Measurements from ENCODE around the gene LDHD.
"Not testable (repeated sequence)": the region's sequence is repeated elsewhere in the genome, so short reads cannot be mapped to it uniquely, and the experiment has no call there.

Gene LDHD

DNA sequence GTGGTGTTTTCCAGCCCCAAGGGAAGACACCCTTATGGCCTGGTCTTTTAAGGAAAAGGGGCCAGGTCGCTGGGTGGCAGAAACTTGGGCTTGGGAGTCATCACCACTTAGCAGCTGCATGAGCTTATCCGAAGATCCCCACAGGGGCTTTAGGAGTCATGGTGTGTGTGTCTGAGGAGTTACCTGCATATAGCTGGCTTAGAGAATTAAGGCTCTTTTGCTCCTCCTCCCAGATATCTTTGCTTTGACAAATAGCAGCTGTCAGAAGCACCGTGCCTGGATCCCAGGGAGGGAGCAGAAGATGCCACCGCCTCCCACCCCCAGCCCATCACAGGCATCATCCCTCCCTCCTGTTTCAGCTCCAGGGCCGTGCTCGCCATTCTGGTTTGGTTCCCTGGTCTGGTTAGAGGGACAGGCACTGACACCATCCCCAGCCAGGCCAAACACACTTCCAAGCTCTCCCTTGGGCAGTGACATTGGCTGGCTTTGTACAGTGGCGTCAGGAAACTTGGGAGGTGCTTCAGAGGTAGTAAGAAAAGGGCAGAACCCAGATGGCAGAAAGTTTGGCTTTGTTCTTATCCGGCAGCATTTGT lies 17.4 kb downstream of the LDHD start:
- peak overlapping the region; percentile 54 for H3K4me3 Mint-ChIP-seq
- ATAC-seq (no peak), DNase-seq (no peak)
- peak overlapping the region; percentile 86 for H3K27ac Mint-ChIP-seq
- peaks cover 66% of the 10 kb centered on the region for H3K4me1 Mint-ChIP-seq
- H3K9me3 Mint-ChIP-seq = peaks cover 2% of the 10 kb centered on the region
- H3K27me3 Mint-ChIP-seq = no peaks in the 10 kb centered on the region
- peaks cover 1% of the 10 kb centered on the region for H3K36me3 Mint-ChIP-seq (ENCODE audit: low read depth)

DNA sequence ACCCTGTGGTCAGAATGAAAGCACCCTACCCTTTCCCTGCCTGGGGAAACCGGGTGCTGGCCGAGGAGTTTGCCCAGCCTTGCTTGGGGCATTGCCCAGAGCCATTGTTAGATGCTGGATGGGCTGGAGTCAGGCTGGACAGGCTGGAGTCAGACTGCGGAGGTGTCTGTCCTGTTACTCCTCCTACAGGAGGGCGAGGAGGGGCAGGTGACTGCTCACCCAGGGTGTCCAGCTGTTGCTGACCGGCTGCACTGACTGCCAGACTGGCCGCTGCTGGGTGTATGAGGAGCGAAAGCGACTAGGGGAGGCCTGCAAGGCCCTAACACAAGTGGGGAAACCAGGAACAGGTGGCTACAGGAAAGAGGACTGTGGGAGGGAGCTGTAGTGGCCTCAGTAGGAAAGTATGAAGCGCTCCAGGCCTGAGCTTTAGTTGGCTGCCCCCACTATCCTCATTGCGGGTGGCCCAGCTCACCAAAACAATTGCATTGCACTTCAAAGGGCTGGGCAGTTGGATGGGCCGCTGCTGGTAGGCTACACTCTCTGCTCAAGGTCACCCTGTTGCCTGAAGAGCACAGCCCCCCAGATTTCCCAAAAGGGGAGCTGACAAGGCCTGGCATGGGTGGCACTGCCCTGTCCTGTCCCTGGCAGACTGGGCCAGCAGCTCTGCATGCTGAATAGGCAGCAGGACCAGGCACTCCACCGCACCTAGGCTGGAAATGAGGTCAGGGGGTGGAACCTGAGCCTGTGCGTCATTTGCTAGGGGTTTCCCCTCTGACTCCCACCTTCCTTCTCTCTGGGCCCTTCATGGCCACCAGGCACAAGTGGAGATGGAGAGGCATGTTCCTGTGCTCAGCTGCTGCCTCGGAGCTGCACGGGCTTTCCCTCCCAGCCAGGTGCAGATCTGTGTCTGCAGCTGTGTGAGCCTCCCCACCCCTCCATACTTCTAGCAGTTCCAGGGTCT lies 18.4 kb downstream of the LDHD start:
- peaks cover 64% of the 10 kb centered on the region for H3K4me1 Mint-ChIP-seq
- peak overlapping the region; percentile 54 for H3K4me3 Mint-ChIP-seq
- peak overlapping the region; percentile 86 for H3K27ac Mint-ChIP-seq
- ATAC-seq (peak; percentile 95), DNase-seq (peak; percentile 78)
- H3K36me3 Mint-ChIP-seq (ENCODE audit: low read depth) = no peaks in the 10 kb centered on the region
- no peaks in the 10 kb centered on the region for H3K27me3 Mint-ChIP-seq
- H3K9me3 Mint-ChIP-seq = no peaks in the 10 kb centered on the region

DNA sequence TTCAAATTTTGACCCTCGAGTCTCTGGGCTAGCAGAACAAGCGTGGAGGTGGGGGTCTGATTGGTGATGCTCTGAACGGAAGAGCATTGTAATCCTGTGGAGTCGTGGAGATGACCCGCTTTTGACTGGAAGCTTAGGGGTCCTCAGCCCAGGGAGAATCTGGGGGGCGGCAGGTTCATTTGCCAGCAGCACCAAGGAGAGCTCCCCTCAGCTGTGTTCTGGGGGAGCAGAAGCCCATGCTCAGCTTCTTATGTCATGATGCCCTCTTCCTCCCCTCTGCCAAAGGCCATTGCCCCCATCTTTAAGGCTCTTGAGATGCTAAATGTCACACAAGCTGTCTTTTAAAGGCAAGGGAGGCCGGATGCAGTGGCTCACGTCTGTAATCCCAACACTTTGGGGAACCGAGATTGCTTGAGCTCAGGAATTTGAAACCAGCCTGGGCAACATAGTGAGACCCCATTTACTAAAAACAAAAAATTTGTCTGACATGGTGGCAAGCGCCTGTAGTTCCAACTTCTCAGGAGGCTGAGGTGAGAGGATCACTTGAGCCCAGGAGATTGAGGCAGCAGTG lies 19.3 kb downstream of the LDHD start:
- Mint-ChIP-seq H3K36me3 (ENCODE audit: low read depth) (no peaks in the 10 kb centered on the region), H3K27me3 (no peaks in the 10 kb centered on the region), H3K4me3 (peak overlapping the region; percentile 49), H3K4me1 (peaks cover 64% of the 10 kb centered on the region), H3K9me3 (no peaks in the 10 kb centered on the region), H3K27ac (peak overlapping the region; percentile 89)
- ATAC-seq (no peak), DNase-seq (no peak)

DNA sequence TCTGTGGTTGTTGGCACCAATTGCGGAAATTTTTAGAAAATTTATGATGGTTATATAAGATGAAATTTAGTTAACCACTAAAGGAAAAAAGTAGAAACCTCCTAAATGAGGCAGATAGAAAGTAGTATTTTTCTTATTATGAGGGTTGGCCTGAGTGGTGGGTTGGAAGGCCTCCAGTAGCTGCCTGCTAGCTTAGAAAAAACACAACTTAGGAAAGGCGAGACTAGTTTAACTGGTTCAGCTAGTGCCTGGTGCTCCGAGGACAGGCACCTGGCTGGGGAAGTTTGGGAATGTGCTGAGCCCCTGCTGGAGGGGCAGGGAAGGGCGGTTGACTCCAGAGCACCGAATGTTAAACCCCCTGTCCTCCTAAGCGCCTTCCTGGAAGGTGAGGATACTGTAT lies 19.9 kb downstream of the LDHD start:
- ATAC-seq = no peak
- Mint-ChIP-seq H3K36me3 (ENCODE audit: low read depth) (no peaks in the 10 kb centered on the region), H3K27ac (peak overlapping the region; percentile 89), H3K4me3 (peak overlapping the region; percentile 49), H3K9me3 (no peaks in the 10 kb centered on the region), H3K4me1 (peaks cover 64% of the 10 kb centered on the region), H3K27me3 (no peaks in the 10 kb centered on the region)
- no peak for DNase-seq

DNA sequence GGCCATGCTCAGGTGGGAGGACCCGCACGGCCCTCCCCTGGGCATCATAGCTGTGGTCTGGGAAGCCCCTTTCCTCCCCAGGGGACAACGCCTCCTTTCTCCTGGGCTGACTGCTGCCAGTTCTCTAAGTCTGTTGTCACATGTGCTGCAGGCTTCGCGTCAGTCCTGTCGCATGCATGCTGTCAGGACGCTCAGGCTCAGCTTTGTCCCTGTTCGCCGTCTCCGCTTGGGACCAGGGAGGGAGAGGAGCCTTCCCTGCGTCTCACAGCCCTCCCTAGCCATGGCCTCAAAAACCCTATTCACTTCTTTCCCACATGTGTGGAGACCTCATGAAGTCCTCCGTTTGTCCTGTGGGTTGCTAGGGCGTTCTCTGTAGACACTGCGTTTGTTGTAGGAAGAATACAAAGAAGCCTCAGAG lies 21.4 kb downstream of the LDHD start:
- Mint-ChIP-seq H3K36me3 (ENCODE audit: low read depth) (no peaks in the 10 kb centered on the region), H3K4me3 (no peak overlapping the region), H3K9me3 (no peaks in the 10 kb centered on the region), H3K27me3 (no peaks in the 10 kb centered on the region), H3K4me1 (peaks cover 58% of the 10 kb centered on the region), H3K27ac (no peak overlapping the region)
- DNase-seq (no peak), ATAC-seq (no peak)

DNA sequence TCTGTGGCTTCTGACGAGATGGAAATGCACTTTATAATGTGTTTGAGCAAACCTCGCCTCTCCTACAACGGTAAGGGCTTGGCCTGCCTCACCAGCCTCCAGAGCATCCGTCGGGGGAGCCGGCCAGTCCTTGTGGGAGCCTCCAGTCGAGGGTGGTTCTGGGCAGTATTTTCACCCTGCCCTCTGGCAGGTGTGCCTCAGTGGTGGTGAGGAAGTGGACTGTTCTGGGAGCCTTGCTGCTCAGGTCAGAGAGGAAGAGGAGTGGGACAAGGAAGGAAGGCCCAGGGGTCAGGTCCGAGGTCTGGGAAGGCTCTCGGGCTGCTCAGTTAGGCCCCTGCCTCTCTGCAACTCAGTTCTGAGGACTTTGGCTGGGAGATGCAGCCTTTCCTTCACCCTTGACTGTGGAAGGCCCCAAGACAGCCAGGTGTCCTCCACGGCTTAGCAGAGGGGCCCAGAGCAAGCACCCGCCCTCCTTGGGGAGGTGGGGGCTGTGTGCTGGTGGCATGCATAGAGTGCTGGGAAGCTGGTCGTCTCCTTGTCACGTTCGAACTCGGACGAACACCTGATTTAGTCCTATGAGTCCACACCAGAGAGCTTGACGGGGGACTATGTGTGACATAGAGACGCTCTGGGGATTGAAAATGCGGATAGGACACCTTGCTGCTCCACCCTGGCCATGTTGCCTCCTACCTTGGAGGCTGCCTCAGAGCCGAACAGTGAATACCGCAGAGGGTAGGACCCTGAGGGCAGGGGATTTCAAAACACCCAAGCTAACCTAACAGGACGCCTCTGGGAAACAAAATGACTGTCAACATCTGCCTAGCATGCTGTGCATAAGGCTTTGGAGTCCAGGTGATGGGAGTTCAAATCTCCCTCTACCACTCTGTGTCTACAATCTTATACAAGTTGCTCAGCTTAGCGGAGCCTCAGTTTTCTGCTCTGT lies 22.7 kb downstream of the LDHD start:
- ATAC-seq (no peak), DNase-seq (no peak)
- Mint-ChIP-seq H3K36me3 (ENCODE audit: low read depth) (no peaks in the 10 kb centered on the region), H3K9me3 (no peaks in the 10 kb centered on the region), H3K27me3 (no peaks in the 10 kb centered on the region), H3K27ac (no peak overlapping the region), H3K4me3 (no peak overlapping the region), H3K4me1 (peaks cover 53% of the 10 kb centered on the region)

DNA sequence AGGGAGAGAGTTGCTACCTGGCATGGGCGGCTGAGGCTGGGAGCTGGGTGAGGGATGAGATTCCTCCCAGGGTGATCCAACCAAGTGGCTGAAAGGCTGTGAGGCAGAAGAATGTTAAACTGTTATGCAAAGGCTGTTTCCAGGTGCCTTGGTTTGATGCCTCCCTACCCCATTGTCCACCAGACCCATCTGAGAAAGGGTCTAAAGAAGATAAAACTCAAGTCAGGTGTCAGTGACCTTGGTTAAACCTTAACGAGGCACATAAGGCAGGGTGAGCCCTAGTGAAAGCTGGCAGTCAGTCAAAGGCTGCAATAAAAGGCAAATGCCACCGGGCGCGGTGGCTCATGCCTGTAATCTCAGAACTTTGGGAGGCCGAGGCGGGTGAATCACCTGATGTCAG lies 23.8 kb downstream of the LDHD start:
- Mint-ChIP-seq H3K36me3 (ENCODE audit: low read depth) (no peaks in the 10 kb centered on the region), H3K27ac (no peak overlapping the region), H3K4me1 (peaks cover 42% of the 10 kb centered on the region), H3K4me3 (no peak overlapping the region), H3K27me3 (no peaks in the 10 kb centered on the region), H3K9me3 (no peaks in the 10 kb centered on the region)
- no peak for ATAC-seq
- DNase-seq = no peak

DNA sequence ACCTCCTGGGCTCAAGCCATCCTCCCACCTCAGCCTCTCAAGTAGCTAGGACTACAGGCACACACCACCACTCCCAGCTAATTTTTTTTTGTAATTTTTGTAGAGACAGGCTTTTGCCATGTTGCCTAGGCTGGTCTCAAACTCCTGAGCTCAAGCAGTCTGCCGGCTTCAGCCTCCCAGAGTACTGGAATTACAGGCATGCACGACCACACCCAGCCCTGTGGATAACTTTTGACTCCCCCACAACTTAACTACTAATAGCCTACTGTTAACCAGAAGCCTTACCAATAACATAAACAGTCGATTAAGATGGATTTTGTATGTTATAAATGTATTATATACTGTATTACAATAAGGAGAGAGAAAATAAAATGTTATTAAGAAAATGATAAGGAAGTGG lies 25.0 kb downstream of the LDHD start:
- peaks cover 32% of the 10 kb centered on the region for H3K4me1 Mint-ChIP-seq
- not testable (repeated sequence) for H3K27ac Mint-ChIP-seq; ATAC-seq; H3K9me3 Mint-ChIP-seq; H3K27me3 Mint-ChIP-seq; DNase-seq; H3K36me3 Mint-ChIP-seq (ENCODE audit: low read depth); H3K4me3 Mint-ChIP-seq

DNA sequence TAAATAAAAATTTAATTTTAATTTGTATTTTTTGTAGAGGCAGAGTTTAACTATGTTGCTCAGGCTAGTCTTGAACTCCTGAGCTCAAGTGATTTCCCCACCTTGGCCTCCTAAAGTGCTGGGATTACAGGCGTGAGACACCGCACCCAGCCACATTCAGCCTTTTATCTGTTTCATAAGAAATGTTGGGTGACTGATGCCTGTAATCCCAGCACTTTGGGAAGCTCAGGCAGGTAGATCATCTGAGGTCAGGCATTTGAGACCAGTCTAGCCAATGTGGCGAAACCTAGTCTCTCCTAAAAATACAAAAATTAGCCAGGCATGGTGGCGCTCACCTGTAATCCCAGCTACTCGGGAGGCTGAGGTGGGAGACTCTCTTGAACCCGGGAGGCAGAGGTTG lies 25.7 kb downstream of the LDHD start:
- not testable (repeated sequence) for H3K9me3 Mint-ChIP-seq; H3K27ac Mint-ChIP-seq; H3K36me3 Mint-ChIP-seq (ENCODE audit: low read depth); ATAC-seq; DNase-seq; H3K27me3 Mint-ChIP-seq; H3K4me3 Mint-ChIP-seq
- H3K4me1 Mint-ChIP-seq = peaks cover 29% of the 10 kb centered on the region

DNA sequence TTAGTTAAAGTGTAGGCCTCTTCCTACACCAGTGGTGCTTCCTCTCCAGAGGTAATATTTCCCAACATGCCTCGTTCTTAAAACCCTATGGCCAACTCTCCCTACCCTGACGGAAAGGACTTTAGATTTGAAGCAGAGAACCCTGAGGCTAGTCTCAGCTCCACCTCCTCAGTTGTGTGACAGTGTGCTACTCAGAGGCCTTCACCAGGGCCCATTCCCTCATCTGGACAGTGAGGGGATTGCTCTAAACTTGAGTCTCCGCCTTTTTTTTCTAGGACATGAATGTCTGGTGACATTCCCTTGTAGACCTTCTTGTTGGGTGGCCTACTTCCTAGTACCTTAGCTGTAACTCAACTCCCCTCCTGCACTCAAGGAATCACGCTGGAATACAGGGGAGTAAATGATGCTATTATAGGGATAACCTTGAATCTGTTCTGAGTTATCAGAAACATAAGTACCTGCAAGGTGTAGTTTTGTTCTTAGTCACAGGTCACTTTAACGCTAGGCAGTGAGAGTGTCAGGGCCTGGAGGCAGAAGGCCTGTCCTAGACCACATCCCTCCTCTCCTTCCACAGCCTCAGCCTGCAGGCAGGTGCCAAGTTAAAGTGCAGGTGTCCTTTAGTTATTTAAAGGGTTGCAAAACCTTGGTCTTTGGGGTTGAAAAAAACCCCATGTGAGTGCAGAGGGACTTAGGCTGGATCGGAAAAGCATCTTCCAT lies 26.9 kb downstream of the LDHD start:
- ATAC-seq = no peak
- Mint-ChIP-seq H3K4me3 (no peak overlapping the region), H3K4me1 (peaks cover 24% of the 10 kb centered on the region)

DNA sequence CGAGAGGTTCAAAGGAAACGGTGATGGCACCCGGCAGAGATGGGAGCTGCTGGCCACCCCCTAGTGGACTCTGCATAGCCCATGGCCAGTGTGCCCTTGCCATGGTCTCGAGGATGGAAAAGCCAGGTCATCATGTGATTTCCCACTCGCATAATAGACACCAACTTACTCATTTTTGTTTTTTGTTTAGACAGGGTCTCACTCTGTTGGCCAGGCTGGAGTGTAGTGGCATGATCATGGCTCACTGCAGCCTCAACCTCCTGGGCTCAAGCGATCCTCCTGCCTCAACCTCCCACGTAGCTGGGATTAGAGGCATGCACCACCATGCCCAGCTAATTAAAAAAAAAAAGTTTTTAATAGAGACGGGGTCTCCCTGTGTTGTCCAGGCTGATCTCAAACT lies 27.6 kb downstream of the LDHD start:
- no peak for ATAC-seq
- Mint-ChIP-seq H3K36me3 (ENCODE audit: low read depth) (no peaks in the 10 kb centered on the region), H3K4me1 (peaks cover 24% of the 10 kb centered on the region), H3K27ac (no peak overlapping the region), H3K4me3 (no peak overlapping the region), H3K9me3 (no peaks in the 10 kb centered on the region), H3K27me3 (no peaks in the 10 kb centered on the region)
- no peak for DNase-seq

More for the DNA sequence above, 26.9 kb downstream of the LDHD start:
- H3K9me3 Mint-ChIP-seq = no peaks in the 10 kb centered on the region
- no peaks in the 10 kb centered on the region for H3K36me3 Mint-ChIP-seq (ENCODE audit: low read depth)
- H3K27ac Mint-ChIP-seq = no peak overlapping the region
- no peak for DNase-seq
- no peaks in the 10 kb centered on the region for H3K27me3 Mint-ChIP-seq

DNA sequence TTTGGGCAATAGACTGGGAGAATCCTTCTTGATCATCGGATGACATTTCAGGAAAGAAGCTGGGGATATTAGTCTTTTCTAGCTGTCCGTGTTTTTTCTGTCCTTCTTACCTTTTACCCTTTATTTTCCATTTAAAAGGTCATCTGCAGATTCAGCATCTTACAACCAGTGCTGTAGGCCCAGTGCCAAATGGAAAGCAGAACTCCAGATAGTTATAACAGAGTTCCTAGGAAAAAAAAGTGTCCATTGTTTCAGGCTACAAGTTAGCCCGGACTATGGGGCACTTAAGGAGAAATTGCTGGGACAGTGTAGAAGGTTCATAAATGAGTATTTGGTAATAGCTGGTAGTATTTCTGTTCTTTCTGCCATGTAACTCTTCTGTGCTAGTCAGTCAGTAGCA lies 28.4 kb downstream of the LDHD start:
- Mint-ChIP-seq H3K36me3 (ENCODE audit: low read depth) (no peaks in the 10 kb centered on the region), H3K27ac (no peak overlapping the region), H3K9me3 (no peaks in the 10 kb centered on the region), H3K27me3 (no peaks in the 10 kb centered on the region), H3K4me1 (peaks cover 23% of the 10 kb centered on the region), H3K4me3 (no peak overlapping the region)
- DNase-seq = no peak
- no peak for ATAC-seq

DNA sequence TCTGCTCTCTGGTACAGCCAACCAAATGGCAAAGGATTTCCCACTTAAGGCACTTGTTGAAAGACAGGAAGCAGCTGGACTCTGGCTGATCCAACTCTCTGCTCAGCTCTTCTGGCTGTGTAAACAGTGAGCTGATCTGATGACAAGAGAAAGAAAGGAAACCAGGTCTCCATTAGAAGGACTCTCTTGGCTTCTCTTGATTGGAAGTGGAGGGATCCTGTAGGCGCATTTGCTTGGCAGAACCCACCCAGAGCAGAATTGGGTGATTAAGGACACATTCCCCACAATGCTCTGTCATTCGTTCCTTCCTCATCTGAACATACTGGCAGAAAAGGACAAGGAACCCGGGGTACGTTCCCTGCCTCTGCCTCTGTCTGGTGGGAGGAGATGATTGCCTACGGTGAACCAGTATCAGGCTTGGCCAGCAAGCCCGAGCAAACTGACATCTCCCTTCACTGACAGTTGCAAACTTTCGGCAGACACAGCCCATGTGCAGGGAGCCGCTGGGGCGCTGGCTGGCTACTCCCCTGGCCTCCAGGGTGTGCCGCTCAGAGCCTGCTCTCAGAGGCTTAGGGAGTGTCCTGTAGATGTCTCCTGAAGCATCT lies 29.1 kb downstream of the LDHD start:
- Mint-ChIP-seq H3K4me1 (peaks cover 23% of the 10 kb centered on the region), H3K27me3 (no peaks in the 10 kb centered on the region)
- no peak for DNase-seq

More for the DNA sequence above, 29.1 kb downstream of the LDHD start:
- Mint-ChIP-seq H3K27ac (no peak overlapping the region), H3K4me3 (no peak overlapping the region), H3K36me3 (ENCODE audit: low read depth) (no peaks in the 10 kb centered on the region), H3K9me3 (no peaks in the 10 kb centered on the region)
- no peak for ATAC-seq
